ENCODE measurements around the gene MAPKAPK2. TPM values are rescaled to one million over a fixed set of nuclear protein-coding genes. Genes with fewer than 3 reads are reported as not detected.

Gene MAPKAPK2
- total and polyA plus RNA-seq, 2 donors (not counting 1 experiment from before 2014, with no cell fraction given): 60.3 to 85.8 TPM

GRCh38 chr1:206661161-206661820 lies 23.4 kb upstream of the MAPKAPK2 start:
- peaks cover 39% of the 10 kb centered on the region for H3K4me1 Mint-ChIP-seq
- H4K20me1 ChIP-seq (ENCODE audit: control insufficient read depth, insufficient read depth, low read length, poor library complexity, severe bottlenecking): no peaks in the 10 kb centered on the region
- H3K9ac ChIP-seq (ENCODE audit: low read length): no peak overlapping the region
- TF ChIP-seq EZH2 (IDR thresholded peaks at IDR 0.05; ENCODE audit: borderline replicate concordance, insufficient read depth, low read depth, low read length, poor library complexity, severe bottlenecking): no peak
- DNase-seq: no peak
- H3K27me3 Mint-ChIP-seq: peaks cover 46% of the 10 kb centered on the region
- H3K27ac ChIP-seq (ENCODE audit: low read length in 2 of 2): no peak overlapping the region
- ChIA-PET CTCF (interaction anchor here (0.6 to 18.6 kb wide), 14 partner anchors 10 to 380 kb away, joined by 3 to 215 read pairs (median 27); partner anchors contain the start of genes DYRK3 and EIF2D), POLR2A (interaction anchor here (0.7 to 0.8 kb wide), 2 partner anchors 39 to 62 kb away, joined by 4 to 7 read pairs; no protein-coding TSS in a partner anchor)
- H3K9me3 ChIP-seq (ENCODE audit: control extremely low read depth in 1 of 3, control insufficient read depth in 2 of 3, insufficient read depth in 1 of 3, low read length in 2 of 3): no peaks in the 10 kb centered on the region
- peaks cover 0 to 51% (median 18%) of the 10 kb centered on the region in 4 experiments for H3K27me3 ChIP-seq (replicated peaks in 1 of 4; ENCODE audit: control extremely low read depth in 1 of 4, control insufficient read depth in 3 of 4, insufficient read depth in 4 of 4, low read length in 3 of 4)
- H3K27ac Mint-ChIP-seq: no peak overlapping the region
- H3K4me3 Mint-ChIP-seq: no peak overlapping the region
- intact Hi-C loops (cut with micrococcal nuclease): no loop called here
- H3K4me2 ChIP-seq (replicated peaks; ENCODE audit: low read depth, low read length, poor library complexity, severe bottlenecking): no peak overlapping the region
- no peaks in the 10 kb centered on the region for H3K79me2 ChIP-seq (ENCODE audit: control insufficient read depth, insufficient read depth, low read length)
- no peak overlapping the region for H2AFZ ChIP-seq (ENCODE audit: insufficient read depth, low read depth, low read length, poor library complexity, severe bottlenecking)
- H3K36me3 ChIP-seq (replicated peaks in 1 of 2; ENCODE audit: control extremely low read depth in 1 of 2, control insufficient read depth in 1 of 2, extremely low read depth in 1 of 2, insufficient read depth in 2 of 2, low read length in 1 of 2): no peaks in the 10 kb centered on the region
- H3K4me1 ChIP-seq (ENCODE audit: control insufficient read depth in 2 of 2, insufficient read depth in 2 of 2, low read length in 2 of 2): peaks cover 27 to 31% of the 10 kb centered on the region in 2 donors
- 100% methylated on average over 8 of the region's 11 CpGs for WGBS (ENCODE audit: insufficient coverage)
- no peak for ATAC-seq (ENCODE audit: low read depth)
- no peak overlapping the region for H3K4me3 ChIP-seq (ENCODE audit: control extremely low read depth in 1 of 5, extremely low read depth in 1 of 5, insufficient read depth in 1 of 5, low read depth in 2 of 5, low read length in 4 of 5)
- H3K9me3 Mint-ChIP-seq (ENCODE audit: insufficient read depth): no peaks in the 10 kb centered on the region

GRCh38 chr1:206662396-206663092 lies 22.2 kb upstream of the MAPKAPK2 start:
- H4K20me1 ChIP-seq (ENCODE audit: control insufficient read depth, insufficient read depth, low read length, poor library complexity, severe bottlenecking): no peaks in the 10 kb centered on the region
- no peaks in the 10 kb centered on the region for H3K79me2 ChIP-seq (ENCODE audit: control insufficient read depth, insufficient read depth, low read length)
- H3K4me3 Mint-ChIP-seq: no peak overlapping the region
- no peak overlapping the region for H3K4me2 ChIP-seq (replicated peaks; ENCODE audit: low read depth, low read length, poor library complexity, severe bottlenecking)
- intact Hi-C loops (cut with micrococcal nuclease): no loop called here
- ATAC-seq (ENCODE audit: low read depth) (no peak), DNase-seq (no peak)
- peaks cover 23 to 29% of the 10 kb centered on the region in 2 donors for H3K4me1 ChIP-seq (ENCODE audit: control insufficient read depth in 2 of 2, insufficient read depth in 2 of 2, low read length in 2 of 2)
- peaks cover 0 to 51% (median 16%) of the 10 kb centered on the region in 4 experiments for H3K27me3 ChIP-seq (replicated peaks in 1 of 4; ENCODE audit: control extremely low read depth in 1 of 4, control insufficient read depth in 3 of 4, insufficient read depth in 4 of 4, low read length in 3 of 4)
- no peaks in the 10 kb centered on the region for H3K36me3 ChIP-seq (replicated peaks in 1 of 2; ENCODE audit: control extremely low read depth in 1 of 2, control insufficient read depth in 1 of 2, extremely low read depth in 1 of 2, insufficient read depth in 2 of 2, low read length in 1 of 2)
- 70% methylated on average over 1 of the region's 3 CpGs for WGBS (ENCODE audit: insufficient coverage)
- TF ChIP-seq EZH2 (IDR thresholded peaks at IDR 0.05; ENCODE audit: borderline replicate concordance, insufficient read depth, low read depth, low read length, poor library complexity, severe bottlenecking) (no peak), CTCF (IDR thresholded peaks at IDR 0.05) (no peak)
- peaks cover 37% of the 10 kb centered on the region for H3K4me1 Mint-ChIP-seq
- ChIA-PET CTCF (interaction anchor here (0.6 to 18.6 kb wide), 44 partner anchors 11 to 319 kb away, joined by 3 to 215 read pairs (median 8); partner anchors contain the start of genes DYRK3, EIF2D, IKBKE and IL10), POLR2A (interaction anchor here (0.8 to 1.1 kb wide), 2 partner anchors 38 to 50 kb away, joined by 4 to 5 read pairs; partner anchors contain the start of gene EIF2D)
- H3K27me3 Mint-ChIP-seq: peaks cover 39% of the 10 kb centered on the region
- H3K9ac ChIP-seq (ENCODE audit: low read length): no peak overlapping the region
- H3K4me3 ChIP-seq (ENCODE audit: control extremely low read depth in 1 of 5, extremely low read depth in 1 of 5, insufficient read depth in 1 of 5, low read depth in 2 of 5, low read length in 4 of 5): no peak overlapping the region
- H3K9me3 Mint-ChIP-seq (ENCODE audit: insufficient read depth): no peaks in the 10 kb centered on the region
- H3K27ac ChIP-seq (ENCODE audit: low read length in 2 of 2): no peak overlapping the region
- H3K9me3 ChIP-seq (ENCODE audit: control extremely low read depth in 1 of 3, control insufficient read depth in 2 of 3, insufficient read depth in 1 of 3, low read length in 2 of 3): no peaks in the 10 kb centered on the region
- no peak overlapping the region for H2AFZ ChIP-seq (ENCODE audit: insufficient read depth, low read depth, low read length, poor library complexity, severe bottlenecking)
- H3K27ac Mint-ChIP-seq: no peak overlapping the region
